Activated CD8-positive, alpha-beta memory T cell treated with anti-CD3 and anti-CD28 coated beads for 4 hours (primary cell): ENCODE data around the gene TMEM267.
"Not testable (repeated sequence)": the region's sequence is repeated elsewhere in the genome, so short reads cannot be mapped to it uniquely, and the experiment has no call there.

ENCODE experiments used
- DNase-seq, 2 donors: peaks; one replicate each; pipeline ENCODE4 v3.0.0-alpha.2; 2020; ENCODE audit warnings: low read depth in 2 of 2

TMEM267 gene, protein sequence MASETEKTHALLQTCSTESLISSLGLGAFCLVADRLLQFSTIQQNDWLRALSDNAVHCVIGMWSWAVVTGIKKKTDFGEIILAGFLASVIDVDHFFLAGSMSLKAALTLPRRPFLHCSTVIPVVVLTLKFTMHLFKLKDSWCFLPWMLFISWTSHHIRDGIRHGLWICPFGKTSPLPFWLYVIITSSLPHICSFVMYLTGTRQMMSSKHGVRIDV

DNA sequence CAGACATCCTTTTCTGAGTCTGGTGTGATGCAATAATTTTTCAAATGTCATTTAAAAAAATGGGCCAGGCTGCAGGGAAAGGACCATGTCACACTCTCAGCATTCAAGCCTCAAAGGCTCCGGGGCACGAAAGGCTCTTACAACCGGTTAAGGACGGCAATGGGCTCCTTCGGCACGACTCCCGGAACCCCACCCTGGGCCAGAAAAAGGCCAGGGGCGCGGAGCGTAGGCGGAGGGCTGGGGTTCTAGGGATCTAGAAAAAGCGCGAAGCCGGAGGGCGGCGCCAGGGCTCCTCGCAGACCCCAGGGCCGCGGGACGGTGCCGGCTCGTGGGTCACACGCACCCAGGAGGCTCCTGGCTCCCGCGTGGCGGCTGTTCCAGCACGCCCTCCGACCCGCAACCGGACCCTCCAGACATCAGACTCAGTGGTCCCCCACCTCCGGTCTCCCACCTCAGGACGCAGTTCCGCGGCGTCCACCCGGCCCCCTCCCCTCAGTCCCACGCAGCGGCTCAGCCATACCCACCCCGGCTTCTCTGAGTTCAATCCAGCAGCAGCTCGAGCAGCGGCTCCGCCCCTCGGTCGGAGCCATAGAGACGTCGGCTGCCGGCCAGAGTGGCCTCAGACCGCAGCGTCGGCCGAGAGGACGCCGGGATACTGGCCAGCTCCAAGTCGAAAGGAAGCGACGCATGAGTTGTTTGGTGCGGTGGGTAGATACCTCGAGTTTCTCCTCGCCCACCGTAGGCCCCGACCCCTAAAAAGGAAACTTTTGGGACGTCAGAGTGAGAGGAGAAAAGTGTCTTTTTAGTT is at the start of gene TMEM267:
Gene TMEM267, minus strand, starts transcription at position 568 of the 808 bp plus-strand sequence. CDS start 29,896 bp downstream, outside the sequence.
- peak; percentile 74 to 78 for DNase-seq

DNA sequence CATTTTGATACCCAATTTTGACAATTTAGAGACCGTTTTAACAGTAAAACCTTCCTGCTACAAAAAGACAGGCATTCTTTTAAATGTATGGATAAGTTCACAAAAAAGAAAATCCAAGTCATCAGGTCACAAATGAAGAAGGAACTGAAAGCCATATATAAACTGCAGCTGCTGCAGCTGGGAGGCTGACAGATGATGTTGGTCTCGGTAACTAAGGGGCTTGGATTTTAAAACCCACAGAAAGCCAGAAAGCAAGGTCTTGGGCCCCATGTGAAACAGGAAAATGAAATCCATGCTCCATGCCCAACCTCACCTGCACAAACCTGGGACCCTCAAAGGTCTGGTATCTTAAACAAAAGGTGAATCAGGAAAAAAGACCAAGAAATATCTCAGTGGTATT is 47.0 kb upstream of the TMEM267 start:
- no peak for DNase-seq

DNA sequence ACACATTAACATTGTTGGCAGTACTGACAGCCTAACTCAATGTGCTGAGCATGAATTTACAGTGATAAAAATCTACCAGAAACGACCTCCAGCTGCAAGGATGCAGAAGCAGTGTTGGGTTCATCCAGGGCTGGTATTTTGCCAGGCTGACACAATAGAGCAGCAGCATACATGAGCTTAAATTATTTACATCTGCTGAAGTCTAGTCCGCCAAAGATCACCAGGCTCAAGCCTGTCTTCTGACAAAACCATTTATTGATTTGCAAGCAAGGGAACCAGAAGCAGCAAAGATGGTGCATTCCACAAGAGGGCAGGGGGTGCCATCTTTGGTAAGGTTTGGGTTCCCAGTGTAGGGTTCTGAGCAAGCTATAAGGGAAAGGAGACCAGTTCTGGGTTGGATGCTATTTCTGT is 40.0 kb upstream of the TMEM267 start:
- no peak for DNase-seq

DNA sequence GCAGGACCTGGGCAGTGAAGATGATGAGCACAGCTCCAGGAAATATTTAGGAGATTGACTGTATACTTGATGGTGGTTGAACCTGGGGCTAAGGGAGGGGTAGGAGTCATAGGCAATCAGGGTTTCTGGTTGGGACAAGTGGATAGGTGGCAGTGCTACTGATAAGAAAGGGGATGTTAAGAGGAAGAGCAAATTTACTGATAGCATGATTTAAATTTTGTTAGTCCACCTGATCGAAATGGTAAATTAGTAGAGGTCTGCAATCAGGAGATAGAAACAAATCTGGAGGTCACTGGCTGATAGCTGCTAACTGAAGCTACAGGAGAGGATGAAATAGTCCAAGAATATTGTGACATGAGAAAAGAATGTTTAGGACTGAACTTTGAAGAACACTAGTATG is 37.0 kb upstream of the TMEM267 start:
- DNase-seq = no peak

DNA sequence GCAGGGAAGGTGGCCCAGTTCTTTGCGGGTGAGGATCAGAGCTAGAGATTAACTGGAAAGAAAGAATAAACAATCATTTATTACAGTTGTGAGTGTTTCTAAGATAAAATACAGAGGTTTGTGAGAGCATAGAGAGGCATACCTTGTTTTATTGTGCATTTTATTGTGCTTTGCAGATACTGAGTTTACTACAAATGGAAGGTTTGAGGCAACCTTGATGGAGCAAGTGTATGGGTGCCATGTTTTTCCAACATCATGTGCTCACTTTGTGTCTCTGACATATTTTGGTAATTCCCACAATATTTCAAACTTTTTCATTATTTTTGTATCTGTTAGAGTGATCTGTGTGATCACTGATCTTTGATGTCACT is 32.0 kb upstream of the TMEM267 start:
- no peak for DNase-seq

DNA sequence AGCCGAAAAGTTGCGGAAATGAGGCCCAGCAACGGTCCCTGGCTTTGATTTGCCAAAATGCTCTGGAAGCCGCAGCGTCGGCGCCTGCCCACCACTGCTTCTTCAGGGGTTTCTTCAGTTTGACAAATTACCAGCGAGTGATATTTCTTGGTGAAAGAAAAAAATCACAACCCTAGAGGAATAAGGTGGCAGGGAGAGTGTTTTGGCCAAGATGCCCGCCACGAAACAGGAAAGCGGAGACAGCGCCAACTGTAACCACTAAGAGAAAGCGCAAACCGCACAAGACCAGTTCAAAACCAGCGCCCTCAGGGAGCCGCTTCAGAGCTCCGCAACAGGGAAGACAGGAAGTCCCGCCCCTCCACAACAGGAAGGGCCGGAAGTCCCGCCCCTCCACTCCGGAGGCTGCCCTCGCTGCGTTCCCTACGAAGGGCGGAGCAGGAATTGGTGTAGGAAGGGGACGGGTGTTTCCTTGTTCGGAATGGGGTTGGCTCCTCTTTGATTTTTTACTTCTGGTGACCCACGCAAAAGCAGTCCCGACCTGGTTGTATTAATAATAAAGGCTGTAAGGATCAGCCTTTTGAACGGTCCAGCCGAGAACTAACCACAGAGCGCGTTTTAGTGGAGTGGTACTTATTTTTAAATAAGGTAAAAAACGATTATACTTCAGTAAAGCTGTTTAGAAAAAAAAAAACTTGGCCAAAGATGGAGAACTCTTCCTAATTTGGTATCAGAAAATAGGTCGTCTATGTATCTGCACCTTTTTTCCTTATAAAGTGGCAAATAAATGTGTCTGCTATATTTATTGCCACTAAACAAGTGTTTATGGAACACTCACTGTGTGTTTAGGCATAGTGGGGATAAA is 31.4 kb upstream of the TMEM267 start, which contains the start of gene C5orf34:
Gene C5orf34, minus strand, starts transcription at position 333 of the 862 bp plus-strand sequence. CDS start 5,809 bp downstream, outside the sequence.
- DNase-seq = peak; percentile 88 to 91

DNA sequence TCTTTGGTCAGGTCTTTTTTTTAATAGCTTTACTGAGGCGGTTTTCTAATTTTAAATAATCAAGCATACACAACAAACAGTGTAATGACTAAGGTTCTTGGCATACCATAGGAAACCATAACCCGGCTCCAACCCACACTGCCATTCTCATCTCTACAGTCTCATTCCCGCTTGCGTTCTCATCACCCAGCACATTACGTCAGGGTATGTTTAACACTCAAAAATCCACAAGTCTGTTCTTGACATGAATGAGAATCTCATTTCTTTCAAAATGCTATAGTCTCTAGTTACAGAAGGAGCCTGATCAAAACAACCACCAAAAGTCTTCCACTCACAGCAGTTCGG is 30.8 kb upstream of the TMEM267 start:
- DNase-seq = no peak

DNA sequence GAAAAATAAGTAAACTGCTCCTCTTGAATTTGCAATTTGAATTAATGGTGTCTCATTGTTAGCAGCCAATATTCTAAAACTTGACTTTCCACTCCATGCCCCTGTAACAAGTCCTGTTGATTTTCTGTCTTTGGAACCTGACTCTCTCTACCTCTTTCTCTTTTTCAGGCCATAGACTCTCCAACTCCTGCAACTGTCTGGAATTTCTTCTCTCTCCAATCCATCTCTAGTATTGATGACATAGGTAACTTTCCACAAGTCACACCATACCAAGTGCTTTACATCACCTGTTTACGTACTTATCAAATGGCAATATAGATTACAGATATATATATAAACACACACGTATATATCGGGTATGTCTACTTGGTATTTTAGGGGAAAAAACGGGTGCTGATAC is 30.4 kb upstream of the TMEM267 start:
- DNase-seq = no peak

DNA sequence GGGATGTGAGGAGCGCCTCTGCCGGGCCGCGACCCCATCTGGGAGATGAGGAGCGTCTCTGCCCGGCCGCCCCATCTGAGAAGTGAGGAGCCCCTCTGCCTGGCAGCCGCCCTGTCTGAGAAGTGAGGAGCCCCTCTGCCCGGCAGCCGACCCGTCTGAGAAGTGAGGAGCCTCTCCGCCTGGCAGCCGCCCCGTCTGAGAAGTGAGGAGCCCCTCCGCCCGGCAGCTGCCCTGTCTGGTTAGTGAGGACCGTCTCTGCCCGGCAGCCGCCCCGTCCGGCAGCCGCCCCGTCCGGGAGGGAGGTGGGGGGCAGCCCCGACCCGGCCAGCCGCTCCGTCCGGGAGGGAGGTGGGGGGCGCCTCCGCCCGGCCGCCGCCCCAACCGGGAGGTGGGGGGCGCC is 27.4 kb upstream of the TMEM267 start:
- not testable (repeated sequence) for DNase-seq

DNA sequence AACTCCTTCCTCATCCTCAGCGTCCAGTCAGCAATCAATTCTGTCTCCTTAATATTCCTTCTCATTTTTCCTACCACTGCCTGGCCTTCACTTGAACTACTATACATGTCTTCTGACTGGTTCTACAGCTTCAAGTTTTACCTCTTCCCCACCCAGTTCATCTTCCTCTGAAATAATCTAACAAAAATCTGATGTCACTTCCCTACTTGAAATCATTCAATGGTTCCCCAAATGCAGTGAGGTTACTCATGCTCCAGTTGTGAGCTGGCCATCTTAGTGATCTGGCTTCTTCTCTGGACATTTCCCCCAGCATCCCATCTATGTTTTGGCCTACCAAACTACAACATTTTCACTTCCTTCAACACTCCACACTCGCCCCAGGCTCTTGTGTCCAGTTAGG is 14.9 kb upstream of the TMEM267 start:
- DNase-seq = no peak

DNA sequence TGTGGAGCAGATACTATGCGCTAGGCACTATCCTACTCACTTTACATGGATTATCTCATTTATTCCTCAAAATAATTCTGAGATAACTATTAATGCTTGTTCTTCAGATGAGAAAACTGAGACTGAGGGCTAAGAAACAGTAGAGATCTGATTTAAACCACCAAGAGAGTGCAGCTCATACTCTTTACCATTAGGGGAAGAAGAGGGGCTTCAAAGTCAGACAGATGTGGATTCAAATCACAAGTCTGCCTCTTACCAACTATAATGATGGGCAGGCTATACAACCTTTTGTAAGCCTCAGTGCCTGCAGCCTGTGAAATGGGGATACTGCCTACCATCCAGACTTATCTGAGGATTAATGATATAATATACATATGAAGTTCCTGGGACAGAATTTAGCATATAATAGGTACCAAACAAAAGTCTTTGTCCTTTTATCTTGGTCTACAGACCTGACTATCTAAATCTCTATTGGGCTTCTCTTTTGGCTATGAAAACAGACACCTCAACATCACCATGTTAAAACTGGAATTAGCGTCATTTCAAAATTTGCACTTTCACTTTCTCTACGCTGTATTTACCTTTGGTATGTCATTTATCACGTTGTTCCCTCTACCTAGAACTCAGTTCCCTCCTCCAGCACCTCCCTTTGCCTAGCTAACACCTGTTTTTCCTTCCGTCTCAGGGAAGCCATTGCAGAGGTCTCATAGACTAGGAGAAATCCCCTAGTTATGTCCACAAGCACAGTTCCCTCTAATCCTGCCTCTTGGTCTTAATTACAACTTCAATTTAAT is 13.8 kb upstream of the TMEM267 start:
- DNase-seq = no peak

DNA sequence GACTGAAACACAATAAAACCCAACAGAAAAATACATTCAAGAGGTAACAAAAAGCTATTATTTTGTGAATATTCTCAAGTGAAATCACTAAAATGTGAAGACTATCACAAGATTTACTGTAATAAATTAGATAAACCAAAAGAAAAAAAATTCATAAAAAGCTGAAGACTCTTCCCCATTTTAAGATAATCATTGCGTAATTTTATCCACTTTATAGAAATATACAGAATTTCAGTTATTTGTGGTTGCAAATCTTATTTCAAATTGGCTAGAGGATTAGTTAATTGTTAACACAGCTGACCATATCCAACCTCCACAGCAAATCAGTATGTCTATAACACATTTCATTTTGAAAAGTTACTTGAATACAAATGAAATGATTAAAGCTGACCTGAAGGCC is 7.7 kb upstream of the TMEM267 start:
- DNase-seq = no peak

DNA sequence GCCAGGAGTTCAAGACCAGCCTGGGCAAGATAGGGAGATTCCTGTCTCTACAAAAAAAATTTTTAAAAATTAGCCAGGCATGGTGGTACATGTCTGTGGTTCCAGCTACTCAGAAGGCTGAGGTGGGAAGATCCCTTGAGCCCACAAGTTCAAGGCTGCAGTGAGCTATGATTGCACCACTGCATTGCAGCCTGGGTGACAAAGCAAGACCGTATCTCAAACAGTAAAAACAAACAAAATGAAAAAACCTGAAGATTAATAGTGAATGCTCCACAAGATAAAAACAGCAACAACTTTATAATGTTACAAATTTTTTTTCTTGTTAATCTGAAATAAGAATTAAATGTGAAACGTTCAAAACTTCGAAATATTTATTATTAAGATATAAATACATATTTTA is 2.7 kb upstream of the TMEM267 start:
- no peak for DNase-seq

DNA sequence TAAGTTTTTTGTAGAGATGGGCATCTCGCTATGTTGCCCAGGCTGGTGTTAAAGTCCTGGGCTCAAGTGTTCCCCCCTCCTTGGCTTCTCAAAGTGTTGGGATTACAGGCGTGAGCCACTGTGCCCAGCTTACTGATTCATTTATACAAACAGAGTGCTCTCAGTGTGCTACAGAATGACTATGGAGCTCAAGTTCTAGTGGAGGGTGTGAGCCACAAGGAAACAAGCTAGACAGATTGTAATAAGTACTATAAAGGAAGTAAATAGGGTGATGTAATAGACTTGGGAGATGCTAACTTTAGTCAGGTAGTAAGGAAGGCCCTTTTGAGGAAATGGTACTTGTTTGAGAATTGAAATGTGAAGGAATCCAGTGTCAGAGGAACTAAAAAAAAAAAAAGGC is 1.7 kb upstream of the TMEM267 start:
- no peak for DNase-seq

DNA sequence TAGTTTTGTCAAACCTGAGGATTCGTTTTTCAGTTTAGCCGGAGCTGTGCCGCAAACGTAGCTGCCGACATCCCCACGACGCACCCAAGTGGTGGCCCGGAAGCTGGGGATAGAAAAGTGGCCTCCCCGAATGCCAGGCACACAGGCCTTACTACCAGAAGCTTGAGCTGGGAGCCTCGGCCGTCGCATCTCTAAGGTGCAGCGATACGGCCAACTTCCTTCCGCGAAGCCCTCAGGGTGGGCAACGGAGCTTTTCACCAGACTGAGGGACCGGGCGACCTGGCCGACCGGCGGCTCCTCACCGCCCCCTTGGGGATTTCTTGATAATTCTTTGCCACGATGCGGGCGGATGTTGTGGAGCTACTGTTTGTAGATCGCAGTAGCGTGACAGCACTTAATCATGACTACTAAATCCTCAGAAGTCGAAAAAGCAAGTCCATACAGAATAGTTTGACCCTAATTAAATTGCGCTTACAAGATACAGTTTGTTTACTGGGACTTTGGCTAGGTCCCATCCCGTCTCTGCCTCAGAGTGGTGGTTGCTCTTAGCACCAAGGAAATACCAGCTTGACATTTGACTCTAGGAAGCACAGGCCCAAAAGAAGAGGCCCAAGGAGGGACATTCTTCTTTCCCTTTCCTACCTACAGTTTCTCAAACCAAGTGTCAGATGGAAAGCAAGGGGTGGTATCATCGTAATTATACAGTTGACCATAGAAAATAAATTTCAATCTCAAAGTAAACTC is 613 bp upstream of the TMEM267 start:
- DNase-seq = peak; percentile 69 to 72

DNA sequence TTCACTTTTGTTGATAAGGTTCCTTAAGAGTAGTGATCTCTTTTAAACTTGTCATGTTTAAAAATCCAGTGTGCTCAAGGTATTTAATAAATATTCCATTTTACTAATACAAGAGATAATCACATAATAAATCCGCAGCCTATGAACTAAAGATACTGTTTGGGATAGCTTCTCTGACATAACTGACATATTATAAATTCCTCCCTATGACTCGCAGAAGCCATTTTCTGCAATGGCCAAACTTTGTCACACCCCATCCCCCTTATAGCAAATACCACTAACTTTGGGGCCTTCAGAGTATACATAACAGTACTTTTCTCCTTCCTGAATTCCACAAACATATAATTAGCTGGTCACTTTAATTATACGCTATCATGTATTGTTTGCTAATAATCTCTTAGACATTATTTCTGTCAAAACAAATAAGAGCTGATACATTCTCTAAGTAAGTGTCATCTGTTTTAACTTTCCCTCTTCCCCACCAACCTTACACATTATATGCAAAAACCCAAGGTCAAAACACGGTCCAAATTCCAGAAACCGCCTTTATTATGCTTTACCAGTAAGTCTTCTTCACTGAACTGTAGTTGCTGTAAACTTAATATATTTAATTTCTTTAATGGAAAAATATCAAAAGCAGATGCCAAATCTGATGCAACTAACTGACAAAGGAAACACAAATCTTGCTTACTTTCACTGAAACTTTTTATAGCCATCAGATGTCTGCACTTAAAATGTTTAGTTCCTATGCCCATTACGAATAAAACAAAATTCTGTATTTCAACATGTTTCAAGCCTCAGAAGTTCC is 971 bp downstream of the TMEM267 start:
- no peak for DNase-seq

DNA sequence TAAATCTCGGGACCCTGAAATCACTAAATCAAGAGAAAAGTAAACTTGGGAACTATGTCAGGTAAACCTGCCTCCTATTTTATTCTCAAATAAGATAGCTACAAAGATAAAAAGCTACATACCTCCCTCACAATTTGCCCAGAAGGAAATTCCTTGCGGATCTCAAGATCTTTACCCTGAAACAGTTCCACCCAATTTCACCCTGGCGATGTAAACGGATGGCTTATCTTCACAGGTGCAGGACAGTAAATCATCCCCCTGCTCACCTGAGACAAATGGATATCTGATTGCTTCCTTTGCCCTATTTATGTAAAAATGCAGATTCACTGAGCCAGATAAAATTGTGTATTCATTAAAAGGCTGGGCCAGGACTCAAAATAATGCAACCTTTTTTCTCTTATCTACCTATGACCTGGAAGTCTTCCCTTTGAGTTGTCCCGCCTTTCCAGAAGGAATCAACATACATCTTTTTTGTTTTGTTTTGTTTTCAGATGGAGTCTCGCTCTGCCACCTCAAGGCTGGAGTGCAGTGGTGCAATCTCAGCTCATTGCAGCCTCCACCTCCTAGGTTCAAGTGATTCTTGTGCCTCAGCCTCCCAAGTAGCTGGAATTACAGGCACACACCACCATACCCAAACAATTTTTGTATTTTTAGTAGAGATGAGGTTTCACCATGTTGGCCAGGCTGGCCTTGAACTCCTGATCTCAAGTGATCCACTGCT is 13.8 kb downstream of the TMEM267 start:
- DNase-seq = no peak

DNA sequence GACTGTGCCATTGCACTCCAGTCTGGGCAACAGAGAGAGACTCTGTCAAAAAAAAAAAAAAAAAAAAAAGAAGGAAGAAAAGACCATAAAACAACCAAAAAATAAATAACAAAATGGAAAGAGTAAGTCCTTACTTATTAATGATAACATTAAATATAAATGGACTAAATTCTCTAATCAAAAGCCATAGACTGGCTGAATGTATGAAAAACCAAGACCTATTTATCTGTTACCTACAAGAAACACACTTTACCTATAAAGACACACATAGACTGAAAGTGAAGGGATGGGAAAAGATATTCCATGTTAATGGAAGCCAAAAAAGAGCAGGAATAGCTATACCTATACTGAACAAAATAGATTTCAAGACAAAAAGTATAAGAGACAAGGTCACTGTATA is 16.6 kb downstream of the TMEM267 start:
- no peak for DNase-seq

DNA sequence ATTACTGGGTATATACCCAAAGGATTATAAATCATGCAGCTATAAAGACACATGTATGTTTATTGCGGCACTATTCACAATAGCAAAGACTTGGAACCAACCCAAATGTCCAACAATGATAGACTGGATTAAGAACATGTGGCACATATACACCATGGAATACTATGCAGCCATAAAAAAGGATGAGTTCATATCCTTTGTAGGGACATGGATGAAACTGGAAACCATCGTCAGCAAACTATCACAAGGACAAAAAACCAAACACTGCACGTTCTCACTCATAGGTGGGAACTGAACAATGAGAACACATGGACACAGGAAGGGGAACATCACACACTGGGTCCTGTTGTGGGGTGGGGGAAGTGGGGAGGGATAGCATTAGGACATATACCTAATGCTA is 18.2 kb downstream of the TMEM267 start:
- DNase-seq = not testable (repeated sequence)
